Subcutaneous adipose tissue (tissue), 4 donors: Measurements from ENCODE around the gene ARHGAP42. TPM values are rescaled to one million over a fixed set of nuclear protein-coding genes. Genes with fewer than 3 reads are reported as not detected.

Source experiments
- CTCF ChIP-seq: fragments of 450-650 bp; IDR thresholded peaks from one replicate; pipeline ENCODE4 v1.5.1; 2016; ENCODE audit warnings: low read depth, mild to moderate bottlenecking, control low read depth, antibody characterized with exemption, moderate library complexity
- total RNA-seq, 4 donors: library from RNA; depleted of rRNA; stranded (reverse); fragments of >200 nt; gene quantifications; one replicate each; pipeline ENCODE4 v1.1.0, GENCODE V29; 2016

ARHGAP42 gene
- total RNA-seq, 4 donors from 2014 or later = 15.3 to 31.5 (median 30.5) TPM

GRCh38 chr11:100889758-100890157, 202.7 kb downstream of the ARHGAP42 start:
- TF ChIP-seq CTCF = no peak

- no peak for TF ChIP-seq CTCF
Observed at GRCh38 chr11:100890789-100891188, 203.7 kb downstream of the ARHGAP42 start.

GRCh38 chr11:100892886-100893285, 205.8 kb downstream of the ARHGAP42 start:
- no peak for TF ChIP-seq CTCF

- no peak for TF ChIP-seq CTCF
Observed at GRCh38 chr11:100895449-100895848, 208.4 kb downstream of the ARHGAP42 start.

DNA sequence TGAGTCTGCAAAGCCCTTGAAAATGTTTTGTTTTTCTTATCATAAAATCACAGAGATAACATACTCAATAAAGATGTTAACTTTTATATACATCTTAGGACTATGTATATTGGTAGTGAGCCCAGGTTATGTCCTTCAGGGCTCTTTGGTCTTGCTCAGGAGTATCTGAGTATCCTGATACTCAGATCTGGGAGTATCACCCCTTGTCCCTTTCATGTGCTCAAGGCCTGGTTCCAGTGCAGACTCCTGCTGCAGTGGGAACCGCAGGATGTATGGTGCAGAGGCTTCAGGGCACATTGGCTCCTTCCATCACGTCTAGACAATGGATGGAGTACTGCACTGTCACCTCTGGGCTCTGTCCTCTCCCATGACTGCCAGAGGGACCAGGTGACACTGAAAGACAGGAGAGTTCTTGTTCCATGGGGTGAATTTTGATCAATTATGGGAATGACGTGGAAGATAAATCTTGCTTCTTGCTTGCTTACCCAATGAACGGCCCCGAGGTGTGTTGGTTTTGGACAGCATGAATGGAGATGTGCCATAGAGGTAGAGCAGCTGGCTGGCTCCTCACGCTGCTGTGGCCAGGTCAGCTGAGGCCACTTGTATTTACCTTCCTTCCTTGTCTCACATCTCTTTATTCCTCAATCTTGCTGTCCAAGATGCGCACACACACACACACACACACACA, 215.5 kb downstream of the ARHGAP42 start:
- TF ChIP-seq CTCF = no peak

- TF ChIP-seq CTCF = no peak
Observed at GRCh38 chr11:100903284-100903683, 216.2 kb downstream of the ARHGAP42 start.

- no peak for TF ChIP-seq CTCF
Observed at GRCh38 chr11:100905684-100906083, 218.6 kb downstream of the ARHGAP42 start.
